Subcutaneous adipose tissue (tissue), 4 donors: ENCODE results near the gene ANKS1A. TPM values are rescaled to one million over a fixed set of nuclear protein-coding genes. Genes with fewer than 3 reads are reported as not detected.

Experiments
- CTCF ChIP-seq: fragments of 450-650 bp; IDR thresholded peaks from one replicate; pipeline ENCODE4 v1.5.1; 2016; ENCODE audit warnings: low read depth, mild to moderate bottlenecking, control low read depth, antibody characterized with exemption, moderate library complexity
- total RNA-seq, 4 donors: library from RNA; depleted of rRNA; stranded (reverse); fragments of >200 nt; gene quantifications; one replicate each; pipeline ENCODE4 v1.1.0, GENCODE V29; 2016

ANKS1A gene
- total RNA-seq, 4 donors from 2014 or later = 11.6 to 31.3 (median 19.2) TPM

GRCh38 chr6:34985236-34985635, 96.2 kb downstream of the ANKS1A start:
- no peak for TF ChIP-seq CTCF

- TF ChIP-seq CTCF = no peak
Measured at GRCh38 chr6:34986845-34987246, 97.8 kb downstream of the ANKS1A start.

GRCh38 chr6:34987506-34987905, 98.5 kb downstream of the ANKS1A start:
- TF ChIP-seq CTCF = no peak

GRCh38 chr6:34990971-34991560, 102.0 kb downstream of the ANKS1A start:
- TF ChIP-seq CTCF = no peak

GRCh38 chr6:34992376-34992775, 103.3 kb downstream of the ANKS1A start:
- TF ChIP-seq CTCF = no peak

- TF ChIP-seq CTCF = no peak
Measured at GRCh38 chr6:34993213-34993612, 104.2 kb downstream of the ANKS1A start.

GRCh38 chr6:34994693-34995092, 105.6 kb downstream of the ANKS1A start:
- TF ChIP-seq CTCF = no peak
